Stimulated activated CD4-positive, alpha-beta T cell treated with anti-CD3 and anti-CD28 coated beads, Interleukin-1b, Interleukin-23, amount 100 ng/mL, for 48 hours (primary cell): Measurements from ENCODE around the gene ZBTB39.
"Not testable (repeated sequence)": the region's sequence is repeated elsewhere in the genome, so short reads cannot be mapped to it uniquely, and the experiment has no call there.

Experiments used
- DNase-seq: peaks from one replicate; pipeline ENCODE4 v3.0.0-alpha.2; 2020

Gene ZBTB39

DNA sequence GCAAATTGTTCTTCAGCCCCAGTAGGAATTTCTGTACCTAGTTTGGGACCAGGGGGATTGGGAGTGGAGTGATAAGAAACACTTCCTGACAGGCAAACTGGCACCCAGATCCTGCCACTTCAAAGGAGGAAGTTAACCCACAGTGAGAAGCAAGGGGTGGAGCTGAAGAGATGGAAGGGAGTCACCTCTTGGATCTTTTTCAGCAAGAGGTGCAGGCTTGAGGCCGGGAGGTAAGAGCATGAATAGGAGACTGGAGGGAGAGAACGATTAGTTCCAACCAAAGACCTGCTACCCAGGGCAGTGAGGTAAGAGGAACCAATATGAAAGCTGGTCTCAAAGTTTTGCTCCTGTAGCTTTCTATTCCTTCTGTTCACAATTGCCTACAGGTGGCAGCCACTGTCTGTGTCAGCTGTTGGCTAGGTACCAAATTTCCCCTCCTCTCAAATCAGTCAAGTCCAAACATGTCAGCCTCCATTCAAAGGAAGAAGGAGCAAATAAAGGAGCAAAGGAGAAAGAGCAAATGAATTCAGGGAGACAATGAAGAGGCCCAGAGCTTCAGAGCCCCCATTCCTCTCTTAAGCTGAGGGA is 24.9 kb upstream of the ZBTB39 start:
- DNase-seq = no peak

DNA sequence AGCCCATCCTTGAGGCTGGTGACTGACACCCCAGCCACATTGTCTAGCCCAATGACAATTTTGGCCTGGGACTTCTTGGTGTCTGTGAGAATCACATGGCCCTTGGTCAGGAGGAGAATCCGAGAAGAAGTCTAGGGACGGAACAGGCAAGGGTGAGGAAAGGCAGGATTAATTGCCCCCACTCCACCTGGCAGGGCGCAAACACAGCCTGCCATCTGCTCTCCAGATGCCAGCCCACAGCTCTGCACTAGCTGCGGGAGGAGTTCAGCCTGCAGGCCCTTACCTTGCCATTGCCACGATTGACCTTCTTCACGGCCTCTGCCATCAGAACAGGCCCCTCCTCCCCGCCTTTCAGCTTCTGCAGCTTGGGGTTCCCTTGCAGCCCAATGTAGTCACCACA is 23.1 kb upstream of the ZBTB39 start:
- DNase-seq = no peak

DNA sequence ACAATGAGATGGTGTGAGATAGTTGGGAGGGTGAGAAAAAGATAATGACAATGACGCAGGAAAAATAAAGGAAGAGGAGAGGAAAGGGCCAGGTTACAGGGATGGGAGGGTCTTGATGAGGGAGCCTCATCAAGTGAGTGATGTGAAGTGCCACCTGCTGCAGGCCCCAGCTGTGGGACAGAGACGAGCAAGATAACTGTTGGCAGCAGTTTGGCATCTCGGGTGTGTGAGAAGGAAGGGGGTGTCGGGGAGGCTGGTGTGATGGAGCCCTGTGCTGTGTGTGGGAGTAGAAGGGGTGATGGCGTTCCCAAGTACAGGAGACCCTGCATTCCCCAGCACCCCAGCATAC is 21.4 kb upstream of the ZBTB39 start:
- DNase-seq = no peak

DNA sequence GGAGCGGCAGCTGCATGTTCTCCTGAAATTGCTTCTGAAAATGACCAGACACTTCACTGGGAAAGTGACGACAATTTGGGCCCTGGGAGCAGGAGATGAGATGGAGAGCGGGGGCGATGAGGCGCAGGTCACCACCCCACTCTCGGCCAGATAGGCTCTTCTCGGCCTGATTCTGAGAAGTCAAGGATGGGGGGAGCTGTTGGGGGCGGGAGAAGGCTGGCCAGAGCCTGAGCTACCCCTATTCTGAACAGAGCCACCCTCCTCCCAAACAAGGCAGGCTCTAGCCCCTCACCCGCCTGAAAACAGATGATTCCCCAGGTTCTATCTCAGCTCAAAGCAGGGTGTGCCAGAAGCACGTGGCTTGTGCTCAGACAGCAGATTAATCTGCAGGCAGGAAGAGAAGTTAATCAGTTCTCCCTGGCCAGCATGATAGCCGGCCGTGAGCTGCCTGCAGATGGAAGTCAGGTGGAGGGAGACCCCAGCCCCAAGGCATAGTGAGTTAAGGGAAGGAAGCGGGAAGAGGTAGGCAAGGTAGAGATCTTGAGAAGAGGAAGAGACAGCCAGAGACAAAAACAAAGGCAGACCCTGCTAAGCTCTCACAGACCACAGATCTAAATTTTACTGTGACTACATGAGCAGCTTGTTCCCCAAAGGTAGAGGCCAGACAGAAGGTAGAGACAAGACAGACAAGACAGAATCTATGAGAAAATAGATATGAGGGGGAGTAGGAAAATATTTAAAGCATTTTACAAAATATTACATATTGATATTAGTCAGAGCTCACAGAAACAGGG is 20.9 kb upstream of the ZBTB39 start:
- DNase-seq = no peak

DNA sequence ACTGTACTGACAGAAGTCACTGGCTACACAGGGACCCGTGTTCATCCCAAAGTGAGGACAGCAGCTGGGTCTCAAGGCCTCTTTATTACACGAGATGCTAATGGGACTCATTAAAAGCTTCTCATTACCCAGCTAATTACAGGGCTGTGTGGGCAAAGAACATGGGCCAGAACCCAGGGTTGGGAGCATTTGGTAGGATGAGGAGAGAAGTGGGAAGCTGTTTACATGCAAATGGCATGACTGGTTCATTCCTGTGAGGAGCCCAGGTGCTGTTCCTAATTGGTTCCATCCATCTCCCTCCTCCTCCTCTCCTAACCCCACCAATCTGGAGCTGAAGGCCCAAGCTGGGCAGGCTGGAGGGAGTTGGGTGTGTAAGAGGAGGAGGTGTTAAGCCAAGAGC is 18.9 kb upstream of the ZBTB39 start:
- DNase-seq = no peak

DNA sequence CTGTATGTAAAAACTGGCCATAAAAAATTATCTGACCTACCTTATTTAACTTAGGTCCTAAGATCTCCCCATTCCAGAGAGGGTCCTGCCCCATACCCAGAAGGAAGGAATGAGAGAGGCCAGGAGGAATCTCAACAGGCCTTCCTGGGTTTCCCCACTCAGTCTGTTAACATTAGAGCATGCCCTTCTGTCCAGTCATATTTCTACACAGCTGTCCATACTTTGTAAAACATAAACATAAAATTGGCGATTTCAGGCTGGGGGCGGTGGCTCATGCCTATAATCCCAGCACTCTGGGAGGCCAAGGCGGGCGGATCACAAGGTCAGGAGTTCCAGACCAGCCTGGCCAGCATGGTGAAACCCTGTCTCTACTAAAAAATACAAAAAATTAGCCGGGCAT is 16.0 kb upstream of the ZBTB39 start:
- not testable (repeated sequence) for DNase-seq

DNA sequence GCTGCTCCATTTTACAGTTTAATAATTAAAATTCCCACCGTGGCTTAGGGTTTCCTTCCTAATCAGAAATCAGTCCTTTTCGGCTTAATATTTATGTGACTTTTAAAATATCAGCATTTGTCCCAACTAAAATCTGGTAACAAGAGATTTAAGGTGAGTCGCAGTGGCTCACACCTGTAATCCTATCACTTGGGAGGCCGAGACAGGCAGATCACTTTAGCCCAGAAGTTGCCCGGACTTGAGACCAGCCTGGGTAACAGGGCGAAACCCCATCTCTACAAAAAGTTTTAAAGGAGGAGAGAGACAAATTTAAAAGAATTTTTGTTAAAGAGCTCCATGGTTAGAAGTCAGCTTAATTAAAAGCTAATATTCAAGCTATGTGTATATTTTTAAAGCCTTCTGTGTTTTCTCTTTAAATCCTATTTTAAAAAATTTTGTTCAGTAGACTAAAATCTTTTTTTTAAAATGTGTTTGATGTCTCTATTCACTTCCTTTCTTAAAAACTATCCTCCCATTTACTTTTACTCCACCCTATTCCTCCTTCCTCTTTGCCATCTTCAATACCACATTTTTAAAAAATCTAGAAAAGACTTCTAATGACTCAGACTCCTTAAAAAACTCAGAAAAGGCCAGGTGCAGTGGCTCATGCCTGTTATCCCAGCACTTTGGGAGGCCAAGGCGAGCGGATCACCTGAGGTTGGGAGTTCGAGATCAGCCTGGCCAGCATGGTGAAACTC is 13.8 kb upstream of the ZBTB39 start:
- DNase-seq = no peak

DNA sequence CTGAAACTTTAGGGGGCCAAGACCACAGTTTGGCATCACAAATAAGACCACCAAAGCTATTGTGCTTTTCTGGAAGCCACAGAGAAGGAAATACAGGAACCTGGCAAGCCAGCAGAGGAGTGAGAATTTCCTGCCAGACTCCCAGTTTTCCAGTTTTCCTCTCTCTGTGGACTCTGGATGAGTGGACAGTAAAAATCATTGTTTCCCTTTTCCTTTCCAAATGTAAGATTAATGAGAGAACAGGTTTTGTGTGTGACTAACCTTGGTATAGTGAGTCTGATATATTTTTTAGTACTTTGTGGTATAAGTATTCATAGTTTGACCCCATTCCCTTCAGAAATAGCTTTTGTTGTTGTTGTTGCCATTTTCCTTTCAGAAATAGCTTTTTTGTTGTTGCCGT is 12.6 kb upstream of the ZBTB39 start:
- no peak for DNase-seq

DNA sequence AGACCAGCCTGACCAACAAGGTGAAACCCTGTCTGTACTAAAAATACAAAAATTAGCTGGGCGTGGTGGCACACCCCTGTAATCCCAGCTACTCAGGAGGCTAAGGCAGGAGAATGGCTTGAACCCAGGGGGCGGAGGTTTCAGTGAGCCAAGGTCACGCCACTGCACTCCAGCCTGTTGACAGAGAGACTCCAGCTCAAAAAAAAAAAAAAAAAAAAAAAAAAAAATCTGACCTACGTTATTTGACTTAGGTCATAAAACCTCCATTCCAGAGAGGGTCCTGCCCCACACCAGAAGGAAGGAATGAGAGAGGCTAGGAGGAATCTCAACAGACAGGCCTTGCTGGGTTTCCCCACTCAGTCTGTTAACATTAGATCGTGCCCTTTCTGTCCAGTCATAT is 12.0 kb upstream of the ZBTB39 start:
- DNase-seq = not testable (repeated sequence)

DNA sequence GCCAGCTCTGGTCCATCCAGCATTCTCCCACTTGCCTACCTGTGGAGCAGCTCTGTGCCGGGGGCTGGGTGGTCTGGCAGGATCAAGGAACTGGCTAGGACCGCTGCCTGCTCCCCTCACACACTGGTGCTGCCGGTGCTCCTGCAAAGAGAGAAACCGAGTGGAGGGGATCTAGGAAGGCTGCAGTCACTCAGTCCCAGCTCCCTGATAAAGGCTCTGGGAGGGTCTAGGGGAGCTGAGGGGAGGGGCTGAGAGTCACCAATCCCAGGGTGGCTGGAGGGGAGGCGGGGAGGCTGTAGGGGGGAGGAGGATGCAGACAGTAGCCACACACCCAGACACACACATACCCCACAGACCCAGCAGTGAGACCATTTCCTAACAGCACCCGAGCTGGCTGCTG is 10.0 kb upstream of the ZBTB39 start, which contains the start of gene TAC3:
TSS of gene TAC3 (minus strand) at position 182 of the 400 bp plus-strand sequence. CDS start 732 bp downstream, outside the sequence.
- DNase-seq = no peak

DNA sequence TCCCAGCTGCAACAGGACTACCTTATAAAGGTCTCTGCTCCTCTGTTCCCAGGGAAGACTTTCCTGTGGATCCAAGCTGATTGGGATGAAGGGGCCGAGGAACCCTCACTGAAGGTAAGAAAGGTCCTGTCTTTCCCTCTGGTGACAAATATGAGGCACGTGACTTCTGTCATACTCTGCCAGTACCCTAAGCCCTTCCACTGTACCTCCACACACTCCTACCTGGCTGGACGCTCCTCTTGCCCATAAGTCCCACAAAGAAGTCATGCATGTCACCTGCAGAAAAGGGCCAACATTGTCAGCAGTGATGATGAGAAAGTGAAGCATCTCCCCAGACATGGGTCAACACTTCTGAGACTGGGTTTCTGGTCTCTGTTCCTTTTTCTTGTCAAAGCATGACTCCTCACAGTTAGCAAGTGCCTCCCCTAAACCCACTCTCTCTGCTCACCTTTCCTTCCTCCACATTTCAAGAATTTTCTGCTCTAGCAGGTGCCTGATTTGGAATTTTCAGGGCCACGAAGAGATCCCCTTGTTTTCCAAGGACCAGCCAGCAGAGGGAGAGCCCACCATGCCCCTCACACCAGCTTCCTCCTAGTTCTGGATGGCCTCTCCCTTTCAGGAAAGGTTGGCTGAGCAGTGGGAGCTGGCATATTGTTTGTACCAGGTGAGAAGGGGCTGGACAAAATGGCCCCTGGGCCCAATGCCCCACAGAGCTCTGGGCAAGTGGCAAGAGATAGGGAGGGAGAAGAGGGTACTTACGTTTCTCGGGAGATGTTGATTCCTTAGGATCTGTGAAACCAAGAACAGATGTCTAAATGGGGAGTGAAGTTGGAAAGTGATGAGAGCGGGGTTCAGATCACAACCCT is 6.5 kb upstream of the ZBTB39 start:
- DNase-seq = no peak

DNA sequence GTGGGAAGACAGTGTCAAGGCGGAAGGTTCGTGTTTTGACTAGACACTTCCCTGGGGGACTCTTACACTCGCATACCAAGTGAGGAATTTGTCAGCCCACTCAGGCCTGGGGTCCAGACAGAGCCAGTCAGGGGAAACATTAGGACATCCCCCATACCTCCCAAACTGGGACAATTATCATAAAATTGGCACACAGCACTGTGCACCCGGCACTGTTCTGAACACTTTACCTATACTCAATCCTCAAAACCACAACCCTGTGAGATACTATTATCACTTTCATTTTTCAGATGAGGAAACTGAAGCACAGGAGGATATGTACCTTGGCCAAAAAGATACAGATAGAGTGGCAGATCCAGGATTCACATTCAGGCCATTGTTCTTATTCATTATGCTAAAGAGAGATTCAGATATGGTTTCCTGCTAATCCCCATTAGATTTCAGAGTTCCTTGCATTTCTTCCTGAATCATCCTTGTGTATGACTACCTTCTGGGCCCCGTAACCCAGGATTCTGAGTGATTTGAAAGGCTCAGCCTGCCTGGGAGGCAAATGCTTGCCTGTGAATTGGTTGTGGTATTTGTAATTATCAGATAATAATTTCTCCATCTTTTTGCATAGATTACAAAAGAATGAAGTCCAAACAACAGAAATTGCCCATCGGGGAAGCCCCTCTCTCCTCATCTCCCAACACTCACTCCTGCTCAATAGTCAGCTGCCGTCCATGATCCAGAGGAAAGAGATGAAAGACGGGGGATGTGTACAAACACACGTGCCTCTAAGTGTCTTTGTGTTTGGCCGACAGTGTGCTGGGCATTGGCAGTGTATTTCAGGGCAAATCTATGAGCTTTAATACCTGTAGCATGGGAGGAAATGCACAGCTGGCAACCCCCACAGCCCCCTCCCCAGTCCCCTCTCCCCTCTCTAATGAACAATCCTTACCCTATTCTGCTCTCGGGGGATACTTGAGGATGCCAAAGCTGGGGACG is 5.4 kb upstream of the ZBTB39 start:
- no peak for DNase-seq

DNA sequence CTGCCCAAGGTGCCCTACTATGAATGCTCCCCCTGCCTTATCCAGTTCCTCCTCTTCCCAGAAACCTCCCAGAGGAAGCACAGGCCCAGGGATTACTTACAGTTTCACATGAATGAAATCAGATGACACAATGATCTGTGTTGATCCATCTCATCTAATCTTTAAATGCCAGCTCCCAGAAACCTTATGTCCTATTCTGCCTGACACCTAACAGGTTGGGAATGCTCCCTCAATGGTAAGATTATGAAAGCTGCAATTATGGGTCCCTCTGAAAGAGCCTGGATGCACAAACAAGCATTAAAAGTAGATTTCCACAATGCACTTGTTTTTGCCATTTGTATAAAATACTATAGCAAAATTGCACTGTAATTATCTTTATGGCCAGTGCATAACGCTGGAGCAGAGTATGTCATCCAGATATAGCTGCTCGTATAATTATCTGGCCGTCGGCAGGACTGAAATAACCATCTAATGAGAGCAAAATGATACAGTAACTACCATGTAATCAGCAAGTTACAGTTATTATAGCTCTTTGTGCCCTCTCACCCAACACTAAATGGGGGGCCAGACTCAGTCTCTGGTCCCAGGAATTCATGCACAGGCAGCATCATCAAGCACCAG is 4.4 kb upstream of the ZBTB39 start:
- DNase-seq = no peak

DNA sequence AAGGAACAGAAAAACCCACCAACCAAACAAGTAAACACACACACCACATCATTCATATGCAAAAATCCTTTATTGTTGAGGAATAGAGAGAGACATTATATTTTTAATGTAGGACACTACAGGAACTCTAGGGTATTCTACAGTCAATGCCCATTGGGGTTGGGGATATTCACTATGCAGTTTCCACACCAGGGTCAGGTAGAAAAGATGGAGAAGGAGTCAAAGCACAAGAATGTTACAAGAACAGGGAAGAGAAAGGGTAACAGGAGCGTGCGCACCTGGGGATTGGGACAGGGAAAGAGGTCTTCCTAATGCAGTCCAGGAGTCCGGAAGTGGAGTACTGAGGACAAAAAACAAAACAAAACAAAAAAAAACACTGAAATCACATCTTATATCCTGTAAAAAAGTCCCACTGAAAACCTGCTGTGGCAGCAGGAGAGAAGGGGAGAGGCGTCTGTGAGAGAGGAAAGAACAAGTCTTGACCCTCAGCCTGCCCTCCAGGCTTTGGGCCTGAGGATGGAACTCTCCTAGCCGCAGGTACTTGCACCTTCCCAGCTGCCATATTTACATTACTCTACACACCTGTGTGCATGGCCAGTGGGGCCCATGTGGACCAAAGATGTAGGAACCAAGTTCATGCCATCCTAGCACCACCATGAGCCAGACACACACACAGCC is 3.7 kb upstream of the ZBTB39 start:
- no peak for DNase-seq

DNA sequence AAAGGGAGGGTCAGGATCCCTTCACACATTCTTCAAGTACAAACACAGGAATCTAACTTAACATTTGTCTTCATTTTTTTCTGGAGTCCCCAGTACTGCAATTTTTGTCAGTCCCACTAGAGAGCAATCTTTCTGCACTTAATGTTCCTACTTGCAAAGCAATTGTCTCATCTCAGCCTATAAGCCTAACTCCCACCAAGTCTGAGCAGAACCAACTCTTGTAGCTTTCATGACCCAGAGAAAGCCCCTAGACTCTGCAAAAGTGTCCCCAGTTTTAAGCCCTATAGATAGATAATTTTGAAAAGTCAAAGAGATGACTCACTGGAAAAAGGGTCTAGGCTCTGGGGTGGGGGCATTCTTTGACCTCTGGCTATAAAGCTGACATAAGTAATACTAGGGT is 1.8 kb upstream of the ZBTB39 start:
- no peak for DNase-seq

DNA sequence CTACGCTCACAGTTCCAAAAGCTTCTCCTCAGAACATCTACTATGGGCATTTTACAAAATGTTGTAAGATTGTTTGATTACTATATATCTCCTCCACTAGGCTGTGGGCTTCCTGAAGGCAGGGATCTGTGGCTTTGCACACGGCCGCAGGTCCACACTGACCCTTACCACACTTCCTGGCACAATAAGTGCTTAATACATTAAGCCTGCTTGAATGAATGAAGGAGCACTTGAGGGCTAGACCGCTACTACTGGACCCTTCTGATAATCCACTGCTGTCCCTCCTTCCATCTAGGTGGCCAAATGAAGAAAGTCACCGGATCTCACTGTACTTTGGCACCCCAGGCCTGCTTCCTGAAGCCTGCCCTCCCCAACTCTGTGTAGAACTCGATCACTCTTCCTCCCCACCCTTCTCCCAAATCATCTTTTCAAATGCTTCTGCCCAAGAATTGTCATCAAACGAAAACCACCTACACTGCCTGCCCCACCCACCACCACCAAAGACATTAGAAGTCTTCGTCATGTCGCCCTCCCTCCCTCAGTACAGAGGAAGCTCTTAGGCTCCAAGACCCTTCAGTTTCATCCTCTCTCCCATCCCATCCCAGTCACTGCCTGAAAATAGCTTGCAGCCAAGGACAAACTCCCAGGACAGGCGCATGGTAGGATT is 596 bp upstream of the ZBTB39 start:
- no peak for DNase-seq

DNA sequence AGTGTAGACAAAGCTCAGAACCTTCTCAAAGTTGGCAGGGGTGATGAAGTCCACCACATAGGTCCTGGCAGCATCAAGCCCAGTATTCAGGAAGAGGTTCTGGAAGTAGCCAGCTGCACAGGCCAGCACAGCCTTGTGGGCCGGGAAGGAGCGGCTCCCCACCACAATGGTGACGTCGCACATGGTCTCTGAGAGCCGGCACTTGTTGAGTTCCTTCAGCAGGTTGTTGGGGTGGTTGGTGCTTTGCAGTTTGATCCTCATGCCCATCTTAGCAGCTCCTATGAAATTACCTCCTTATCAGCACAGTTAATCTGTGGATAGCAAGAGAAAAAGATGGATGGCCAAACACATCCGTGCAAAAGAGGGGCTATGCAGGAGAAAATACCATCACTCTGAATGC is 1.7 kb downstream of the ZBTB39 start:
- DNase-seq = no peak

DNA sequence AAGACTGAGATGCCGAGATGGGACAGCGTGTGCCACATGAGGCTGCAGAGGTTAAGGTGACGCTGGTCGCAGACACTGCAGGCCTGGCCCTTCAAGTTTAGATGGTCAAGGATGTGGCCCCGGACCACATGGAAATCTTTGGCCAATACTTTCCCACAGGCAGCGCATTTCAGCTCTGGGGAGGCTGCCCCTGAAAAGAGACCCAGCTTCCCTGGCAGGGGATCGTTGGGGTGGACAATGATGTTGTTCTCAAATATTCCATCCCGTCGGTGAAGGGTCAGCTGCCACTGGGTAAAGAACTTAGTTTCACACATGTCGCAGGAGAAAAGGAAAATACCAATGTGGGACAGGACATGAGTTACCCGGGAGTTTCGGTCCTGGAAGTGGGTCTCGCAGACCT is 3.0 kb downstream of the ZBTB39 start:
- no peak for DNase-seq

DNA sequence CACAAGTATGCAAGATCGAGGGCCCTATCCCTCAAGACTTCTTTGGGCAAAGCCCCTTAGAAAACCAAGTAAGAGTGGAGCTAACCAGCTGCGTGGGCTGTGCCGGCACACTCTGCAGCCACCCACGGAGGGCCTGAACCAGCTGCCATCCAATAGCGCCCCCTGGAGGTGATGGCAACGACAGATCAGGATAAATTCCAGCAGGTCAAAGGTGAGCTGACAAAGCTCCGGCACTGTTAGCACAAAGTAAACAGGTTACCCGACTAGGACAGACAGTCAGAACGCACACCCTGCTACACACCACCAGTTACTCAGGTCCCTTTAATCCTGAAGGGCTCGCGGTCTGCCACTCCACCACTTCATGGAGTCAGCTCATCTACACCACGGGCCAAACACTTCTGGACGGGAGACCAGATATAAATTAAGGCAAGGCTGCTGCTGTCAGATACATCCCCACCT is 4.9 kb downstream of the ZBTB39 start:
- DNase-seq = peak; percentile 78

DNA sequence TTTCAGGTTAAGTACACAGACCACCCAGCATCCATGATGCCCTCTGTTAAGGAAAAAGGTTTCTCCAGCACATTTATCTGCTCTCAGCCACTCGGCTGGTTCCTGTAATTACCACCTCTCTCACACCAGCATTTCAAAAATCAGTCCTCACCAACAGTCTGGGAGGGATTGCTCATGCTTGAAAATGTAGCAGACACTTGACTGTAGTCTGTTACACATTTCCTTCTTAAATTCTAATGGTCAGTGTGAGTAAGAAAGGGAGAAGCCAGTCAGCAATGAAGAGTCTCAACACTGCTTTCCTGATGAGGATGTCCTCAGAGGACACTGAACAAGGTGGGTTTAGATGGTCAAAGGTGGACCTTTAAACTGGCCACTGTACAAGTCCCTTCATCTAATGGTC is 6.0 kb downstream of the ZBTB39 start:
- no peak for DNase-seq
